Activated naive CD4-positive, alpha-beta T cell treated with anti-CD3 and anti-CD28 coated beads for 36 hours (primary cell): ENCODE measurements around the gene SLC25A13. TPM values are rescaled to one million over a fixed set of nuclear protein-coding genes. Genes with fewer than 3 reads are reported as not detected.

ENCODE experiments used
- CTCF ChIA-PET: fragments of 350-600 bp; sonication (Branson Sonifier 250); formaldehyde crosslinking; loops from one replicate; lab custom pipeline; 2021; ENCODE audit warnings: antibody characterized with exemption; lab: Charles Lee
- DNase-seq: peaks from one replicate; pipeline ENCODE4 v3.0.0-alpha.2; 2020
- H3K27ac Mint-ChIP-seq: one replicate; pipeline ENCODE4 v1.8.0; 2021; ENCODE audit warnings: mild to moderate bottlenecking, mixed read lengths
- H3K27me3 Mint-ChIP-seq: one replicate; pipeline ENCODE4 v1.8.0; 2021; ENCODE audit warnings: low read depth, mixed read lengths
- H3K36me3 Mint-ChIP-seq: one replicate; pipeline ENCODE4 v1.8.0; 2021; ENCODE audit warnings: low read depth, mixed read lengths
- H3K4me1 Mint-ChIP-seq: one replicate; pipeline ENCODE4 v1.8.0; 2021; ENCODE audit warnings: low read depth, mixed read lengths
- H3K4me3 Mint-ChIP-seq: one replicate; pipeline ENCODE4 v1.8.0; 2021; ENCODE audit warnings: mild to moderate bottlenecking, moderate library complexity, mixed read lengths
- H3K9me3 Mint-ChIP-seq: one replicate; pipeline ENCODE4 v1.8.0; 2021; ENCODE audit warnings: mixed read lengths
- intact Hi-C: fragments of 100-400 bp; cut with micrococcal nuclease; formaldehyde crosslinking; loops from one replicate; pipeline ENCODE4 v1.15.1; 2023
- total RNA-seq, 2 experiments: library from RNA; stranded (reverse); gene quantifications; one replicate each; pipeline ENCODE4 v1.2.3, GENCODE V29; 2021

The SLC25A13 gene
- total RNA-seq, 2 experiments from 2014 or later, result 4.0 to 5.7 TPM

DNA sequence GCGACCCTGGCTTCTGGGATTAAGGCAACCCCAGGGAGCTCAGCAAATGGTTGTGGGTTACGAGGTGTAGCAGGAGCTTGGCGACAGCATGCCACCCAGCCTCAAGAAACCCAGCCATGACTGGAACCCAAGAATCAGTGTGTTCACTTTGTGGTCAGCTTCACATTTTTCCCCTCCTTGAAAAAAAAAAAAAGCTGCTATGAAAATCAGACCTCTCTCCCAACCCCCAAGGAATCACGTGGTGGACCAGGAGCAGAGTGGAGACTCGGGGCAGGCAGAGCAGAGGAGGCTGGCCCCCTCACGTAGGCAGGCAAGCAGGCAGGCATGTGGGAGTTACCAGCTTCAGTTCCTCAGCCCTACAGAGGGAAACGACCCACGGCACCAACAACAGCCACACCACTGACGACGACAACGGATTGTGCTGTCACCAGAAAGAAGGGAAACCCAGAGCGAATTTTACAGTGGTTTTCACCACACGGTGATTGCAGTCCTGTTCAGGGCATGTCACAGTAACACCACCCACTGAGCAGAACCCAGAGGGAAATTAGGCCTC is 203.4 kb downstream of the SLC25A13 start:
- Mint-ChIP-seq H3K27me3 (peaks cover 2% of the 10 kb centered on the region), H3K27ac (no peak overlapping the region), H3K36me3 (peaks cover 8% of the 10 kb centered on the region), H3K9me3 (no peaks in the 10 kb centered on the region), H3K4me1 (no peaks in the 10 kb centered on the region), H3K4me3 (no peak overlapping the region)
- DNase-seq, result no peak
- intact Hi-C loops, result no loop called here
- CTCF ChIA-PET, result no interaction called here

DNA sequence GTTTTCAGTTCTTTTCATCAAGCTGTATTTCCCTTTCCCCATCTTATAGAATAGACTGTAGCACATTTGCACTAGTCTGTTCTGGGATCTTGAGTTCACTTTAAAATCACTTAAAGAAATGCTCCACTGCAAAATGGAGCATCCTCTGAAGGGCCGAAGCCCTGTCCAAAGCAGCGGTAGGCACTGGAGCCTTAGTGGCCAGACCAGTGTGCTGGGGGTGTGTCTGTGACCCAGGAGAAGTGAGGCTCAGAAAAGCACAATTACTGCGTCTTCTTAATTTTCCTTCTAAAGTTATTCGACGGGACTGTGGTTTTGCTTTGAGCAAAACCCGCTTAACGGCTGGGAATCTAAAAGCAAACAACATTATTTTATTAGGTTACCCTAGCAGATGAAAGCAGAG is 205.7 kb downstream of the SLC25A13 start:
- CTCF ChIA-PET, result no interaction called here
- Mint-ChIP-seq H3K4me3 (no peak overlapping the region), H3K27me3 (peaks cover 16% of the 10 kb centered on the region), H3K4me1 (no peaks in the 10 kb centered on the region), H3K9me3 (no peaks in the 10 kb centered on the region), H3K36me3 (peaks cover 6% of the 10 kb centered on the region), H3K27ac (no peak overlapping the region)
- intact Hi-C loops, result no loop called here
- DNase-seq, result no peak

DNA sequence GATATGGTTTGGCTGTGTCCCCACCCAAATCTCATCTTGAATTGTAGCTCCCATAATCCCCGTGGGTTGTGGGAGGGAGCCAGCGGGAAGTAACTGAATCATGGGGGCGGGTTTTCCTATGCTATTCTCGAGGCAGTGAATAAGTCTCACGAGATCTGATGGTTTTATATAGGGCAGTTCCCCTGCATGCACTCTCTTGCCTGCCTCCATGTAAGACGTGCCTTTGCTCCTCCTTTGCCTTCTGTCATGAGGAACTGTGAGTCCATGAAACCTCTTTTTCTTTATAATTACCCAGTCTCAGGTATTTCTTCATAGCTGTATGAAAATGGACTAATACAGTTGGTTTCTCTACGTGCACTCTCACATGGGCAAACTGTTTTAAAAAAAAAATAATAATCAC is 207.7 kb downstream of the SLC25A13 start:
- no peaks in the 10 kb centered on the region for H3K9me3 Mint-ChIP-seq
- H3K4me1 Mint-ChIP-seq, result no peaks in the 10 kb centered on the region
- H3K27ac Mint-ChIP-seq, result no peak overlapping the region
- DNase-seq, result no peak
- no peak overlapping the region for H3K4me3 Mint-ChIP-seq
- CTCF ChIA-PET, result interaction anchor here (0.7 kb wide), 1 partner anchor 81 kb away, joined by 3 read pairs; no protein-coding TSS in a partner anchor
- no peaks in the 10 kb centered on the region for H3K36me3 Mint-ChIP-seq
- peaks cover 20% of the 10 kb centered on the region for H3K27me3 Mint-ChIP-seq
- intact Hi-C loops, result no loop called here

GRCh38 chr7:96111405-96111804 is 210.5 kb downstream of the SLC25A13 start:
- no peaks in the 10 kb centered on the region for H3K9me3 Mint-ChIP-seq
- no peak for DNase-seq
- no peaks in the 10 kb centered on the region for H3K36me3 Mint-ChIP-seq
- no peak overlapping the region for H3K4me3 Mint-ChIP-seq
- peaks cover 22% of the 10 kb centered on the region for H3K27me3 Mint-ChIP-seq
- CTCF ChIA-PET, result no interaction called here
- H3K4me1 Mint-ChIP-seq, result no peaks in the 10 kb centered on the region
- no peak overlapping the region for H3K27ac Mint-ChIP-seq
- intact Hi-C loops, result no loop called here

- peaks cover 9% of the 10 kb centered on the region for H3K27me3 Mint-ChIP-seq
- H3K27ac Mint-ChIP-seq, result no peak overlapping the region
- no peak for DNase-seq
- H3K4me3 Mint-ChIP-seq, result no peak overlapping the region
- H3K36me3 Mint-ChIP-seq, result no peaks in the 10 kb centered on the region
- no peaks in the 10 kb centered on the region for H3K4me1 Mint-ChIP-seq
- CTCF ChIA-PET, result interaction anchor here (0.6 kb wide), 1 partner anchor 129 kb away, joined by 6 read pairs; no protein-coding TSS in a partner anchor
- no peaks in the 10 kb centered on the region for H3K9me3 Mint-ChIP-seq
- intact Hi-C loops, result no loop called here
Measured at GRCh38 chr7:96104984-96105383, 216.9 kb downstream of the SLC25A13 start.

- DNase-seq, result no peak
- Mint-ChIP-seq H3K27ac (no peak overlapping the region), H3K9me3 (peaks cover 6% of the 10 kb centered on the region), H3K4me1 (no peaks in the 10 kb centered on the region), H3K27me3 (peaks cover 11% of the 10 kb centered on the region), H3K36me3 (no peaks in the 10 kb centered on the region), H3K4me3 (no peak overlapping the region)
- CTCF ChIA-PET, result interaction anchor here (0.6 kb wide), 1 partner anchor 868 kb away, joined by 4 read pairs; no protein-coding TSS in a partner anchor
- intact Hi-C loops, result no loop called here
Measured at GRCh38 chr7:96102096-96102811, 219.6 kb downstream of the SLC25A13 start.

DNA sequence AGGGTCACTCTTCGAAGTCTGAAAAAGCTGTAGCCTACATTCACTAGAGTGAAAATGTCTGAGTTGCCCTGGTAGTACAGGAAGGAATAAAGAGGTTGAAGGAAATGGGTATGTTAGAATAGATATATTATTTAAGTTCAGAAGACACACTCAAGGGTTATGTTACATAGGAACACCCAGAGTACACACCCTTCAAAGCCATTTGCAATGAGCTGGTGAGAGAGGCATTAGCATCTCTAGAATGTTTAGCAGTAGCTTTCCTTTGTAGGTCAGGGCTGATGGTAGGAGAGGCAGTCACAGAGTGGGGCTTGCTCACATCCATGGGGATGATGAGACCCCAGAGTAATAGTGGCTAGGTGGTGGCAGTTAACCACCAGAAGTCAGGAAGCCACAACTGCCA is 221.2 kb downstream of the SLC25A13 start:
- no peak overlapping the region for H3K4me3 Mint-ChIP-seq
- no peaks in the 10 kb centered on the region for H3K36me3 Mint-ChIP-seq

DNA sequence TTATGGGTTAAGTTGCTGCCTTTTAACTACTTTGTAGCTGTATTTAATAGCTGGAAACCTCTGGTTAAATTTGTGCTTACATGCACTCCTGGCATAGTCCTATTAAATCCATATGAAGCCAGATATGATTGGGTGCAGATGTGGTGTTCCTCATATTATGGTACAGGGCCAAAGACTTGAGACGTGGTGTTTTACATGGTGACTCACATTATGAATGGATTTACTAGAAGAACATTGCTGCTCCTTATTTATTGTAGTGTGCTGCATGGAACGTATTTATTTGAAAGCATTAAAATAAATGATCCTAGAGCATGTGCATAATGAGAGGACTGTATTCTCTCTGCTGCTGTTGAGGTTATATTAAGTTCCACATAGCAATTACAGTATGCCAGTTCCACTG is 224.1 kb downstream of the SLC25A13 start:
- intact Hi-C loops, result no loop called here
- Mint-ChIP-seq H3K9me3 (peaks cover 6% of the 10 kb centered on the region), H3K4me1 (no peaks in the 10 kb centered on the region), H3K36me3 (no peaks in the 10 kb centered on the region), H3K27me3 (peaks cover 19% of the 10 kb centered on the region), H3K4me3 (no peak overlapping the region), H3K27ac (no peak overlapping the region)
- DNase-seq, result no peak
- CTCF ChIA-PET, result no interaction called here

More for the DNA sequence above, 221.2 kb downstream of the SLC25A13 start:
- CTCF ChIA-PET, result interaction anchor here (0.6 kb wide), 1 partner anchor 11 kb away, joined by 3 read pairs; no protein-coding TSS in a partner anchor
- intact Hi-C loops, result no loop called here
- Mint-ChIP-seq H3K27ac (no peak overlapping the region), H3K27me3 (peaks cover 11% of the 10 kb centered on the region), H3K4me1 (no peaks in the 10 kb centered on the region), H3K9me3 (peaks cover 6% of the 10 kb centered on the region)
- no peak for DNase-seq

DNA sequence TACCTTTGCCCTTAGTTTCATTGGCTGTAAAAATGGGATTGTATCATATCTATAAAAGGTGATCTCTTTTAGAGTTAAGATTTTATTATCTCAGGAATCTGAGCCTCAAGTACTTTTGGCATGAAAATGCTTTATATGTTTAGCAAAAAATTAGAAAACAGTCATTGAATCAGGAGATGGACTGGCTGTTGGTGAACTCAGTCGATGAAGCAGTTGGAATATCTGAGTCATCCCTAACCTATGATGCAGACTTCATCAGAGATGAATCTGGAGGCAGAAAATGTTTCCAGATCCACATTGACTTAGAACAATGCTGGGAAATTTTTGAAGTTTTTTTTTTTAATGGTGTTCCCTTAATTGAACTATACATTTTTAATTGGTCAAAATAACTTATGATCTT is 228.5 kb downstream of the SLC25A13 start:
- Mint-ChIP-seq H3K27ac (no peak overlapping the region), H3K9me3 (no peaks in the 10 kb centered on the region), H3K36me3 (no peaks in the 10 kb centered on the region), H3K4me1 (no peaks in the 10 kb centered on the region), H3K27me3 (peaks cover 21% of the 10 kb centered on the region), H3K4me3 (no peak overlapping the region)
- DNase-seq, result no peak
- intact Hi-C loops, result no loop called here
- CTCF ChIA-PET, result no interaction called here

DNA sequence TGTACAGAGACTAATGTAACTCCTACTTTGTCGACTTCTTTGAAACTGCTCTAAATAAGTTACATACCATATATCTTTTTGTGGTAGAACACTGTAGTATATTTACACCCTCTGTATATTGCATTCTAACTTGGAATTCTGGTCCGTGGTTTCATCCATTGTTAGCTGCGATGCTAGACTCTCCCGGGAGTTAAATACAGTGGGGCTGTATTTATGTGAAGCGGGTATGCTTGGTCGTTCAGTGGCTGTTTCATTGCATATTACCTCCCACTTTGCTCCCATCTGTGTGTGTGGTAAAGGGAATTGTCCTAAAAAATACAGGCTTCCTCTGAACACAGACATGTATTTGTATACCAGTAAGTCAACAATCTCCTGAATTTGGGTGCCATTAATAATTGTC is 231.1 kb downstream of the SLC25A13 start:
- CTCF ChIA-PET, result no interaction called here
- no peaks in the 10 kb centered on the region for H3K4me1 Mint-ChIP-seq
- no peak for DNase-seq
- intact Hi-C loops, result no loop called here
- no peaks in the 10 kb centered on the region for H3K9me3 Mint-ChIP-seq
- no peak overlapping the region for H3K4me3 Mint-ChIP-seq
- H3K27ac Mint-ChIP-seq, result no peak overlapping the region
- no peaks in the 10 kb centered on the region for H3K36me3 Mint-ChIP-seq
- peaks cover 18% of the 10 kb centered on the region for H3K27me3 Mint-ChIP-seq

DNA sequence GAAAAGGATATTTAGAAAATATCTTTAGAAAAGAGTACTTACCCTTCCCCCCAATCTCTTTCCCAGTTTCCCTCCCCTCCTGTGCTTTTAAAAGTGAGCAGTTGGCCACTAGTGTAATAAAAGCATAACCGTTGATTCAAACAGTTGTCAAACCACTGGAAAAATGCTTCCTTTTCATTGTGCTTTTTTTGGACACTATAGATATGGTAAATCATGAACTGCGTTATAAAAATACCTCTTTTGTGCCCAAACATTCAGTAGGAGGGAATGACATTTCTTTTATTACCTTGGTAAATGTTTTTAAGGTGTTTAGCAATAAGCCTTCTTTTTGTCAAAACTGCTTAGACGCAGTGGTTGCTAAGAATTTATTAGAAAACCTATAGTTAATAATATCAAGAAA is 232.4 kb downstream of the SLC25A13 start:
- CTCF ChIA-PET, result interaction anchor here (0.7 kb wide), 1 partner anchor 11 kb away, joined by 3 read pairs; no protein-coding TSS in a partner anchor
- no peaks in the 10 kb centered on the region for H3K9me3 Mint-ChIP-seq
- H3K27ac Mint-ChIP-seq, result no peak overlapping the region
- H3K27me3 Mint-ChIP-seq, result peaks cover 13% of the 10 kb centered on the region
- H3K4me1 Mint-ChIP-seq, result peaks cover 3% of the 10 kb centered on the region
- no peak for DNase-seq
- no peaks in the 10 kb centered on the region for H3K36me3 Mint-ChIP-seq
- intact Hi-C loops, result no loop called here
- H3K4me3 Mint-ChIP-seq, result no peak overlapping the region

GRCh38 chr7:96088579-96088978 is 233.3 kb downstream of the SLC25A13 start:
- H3K27ac Mint-ChIP-seq, result no peak overlapping the region
- CTCF ChIA-PET, result no interaction called here
- intact Hi-C loops, result no loop called here
- peaks cover 3% of the 10 kb centered on the region for H3K4me1 Mint-ChIP-seq
- H3K9me3 Mint-ChIP-seq, result no peaks in the 10 kb centered on the region
- DNase-seq, result no peak
- H3K27me3 Mint-ChIP-seq, result peaks cover 10% of the 10 kb centered on the region
- H3K4me3 Mint-ChIP-seq, result no peak overlapping the region
- no peaks in the 10 kb centered on the region for H3K36me3 Mint-ChIP-seq

- peaks cover 3% of the 10 kb centered on the region for H3K4me1 Mint-ChIP-seq
- no peak overlapping the region for H3K4me3 Mint-ChIP-seq
- no peaks in the 10 kb centered on the region for H3K9me3 Mint-ChIP-seq
- CTCF ChIA-PET, result no interaction called here
- DNase-seq, result no peak
- H3K36me3 Mint-ChIP-seq, result no peaks in the 10 kb centered on the region
- no peak overlapping the region for H3K27ac Mint-ChIP-seq
- intact Hi-C loops, result no loop called here
- peaks cover 13% of the 10 kb centered on the region for H3K27me3 Mint-ChIP-seq
Measured at GRCh38 chr7:96085953-96086352, 235.9 kb downstream of the SLC25A13 start.
